Measurements from ENCODE around the gene PHLDB2. TPM values are rescaled to one million over a fixed set of nuclear protein-coding genes. Genes with fewer than 3 reads are reported as not detected.

PHLDB2 gene
- polyA plus RNA-seq, 2 of the 4 experiments (the other 2 are of a cell fraction), result 39.5 to 50.6 TPM

- POLR2A ChIA-PET, result no interaction called here
- DNase-seq (ENCODE audit: low read depth in 1 of 2, low spot score in 1 of 2) (no peak), FAIRE-seq (no peak), ATAC-seq (no peak)
- no peak overlapping the region for H3K4me2 ChIP-seq
- CTCF ChIA-PET, result interaction anchor here (9.6 to 12.2 kb wide), 2 partner anchors 16 to 33 kb away, joined by 113 to 189 read pairs; partner anchors contain the start of gene TAGLN3
- 90% methylated on average over 2 of the region's 2 CpGs for WGBS (ENCODE audit: missing lambda C conversion rate)
- no peak overlapping the region for H3K27ac ChIP-seq
- no peaks in the 10 kb centered on the region for H3K9me3 ChIP-seq
- 0 out of 3 replicates have a peak, but pooled peaks cover 5% of the 10 kb centered on the region for H3K4me1 ChIP-seq
- TF ChIP-seq ATOH8 (CRISPR knock-in tag; IDR thresholded peaks at IDR 0.05; ENCODE audit: low read depth) (no peak), RAD21 (conservative IDR thresholded peaks at IDR 0.05 in 1 of 2, IDR thresholded peaks at IDR 0.05 in 1 of 2) (no peak)
- H3K4me3 ChIP-seq, result no peak overlapping the region
Observed at GRCh38 chr3:112009670-112010069, 150.6 kb downstream of the PHLDB2 start.

- no peak for TF ChIP-seq CTCF (IDR thresholded peaks at IDR 0.05)
- TF ChIP-seq MAFK (IDR thresholded peaks at IDR 0.05; ENCODE audit: partially characterized antibody), result no peak
- TF ChIP-seq ELK1 (IDR thresholded peaks at IDR 0.05; ENCODE audit: low read depth, low read length), result no peak
- TF ChIP-seq TFCP2L1 (CRISPR knock-in tag; IDR thresholded peaks at IDR 0.05), result no peak
- no peak for TF ChIP-seq NFE2L2 (conservative IDR thresholded peaks at IDR 0.05; ENCODE audit: low read length)
- no peak for TF ChIP-seq MAZ (IDR thresholded peaks at IDR 0.05; ENCODE audit: borderline replicate concordance, low read depth, low read length)
- TF ChIP-seq USF2 (IDR thresholded peaks at IDR 0.05), result no peak
- DNase-seq (ENCODE audit: low read depth in 1 of 2, low spot score in 1 of 2) (no peak), FAIRE-seq (no peak), ATAC-seq (no peak)
- POLR2A ChIA-PET, result no interaction called here
- 85% methylated on average over 3 of the region's 3 CpGs for WGBS (ENCODE audit: missing lambda C conversion rate)
- H3K4me1 ChIP-seq, result 0 out of 3 replicates have a peak, but pooled peaks cover 5% of the 10 kb centered on the region
- CTCF ChIA-PET, result interaction anchor here (0.8 to 12.2 kb wide), 5 partner anchors 9 to 295 kb away, joined by 4 to 189 read pairs (median 6); partner anchors contain the start of gene TAGLN3
- no peaks in the 10 kb centered on the region for H3K9me3 ChIP-seq
- H3K27ac ChIP-seq, result no peak overlapping the region
- H3K4me2 ChIP-seq, result no peak overlapping the region
- no peak overlapping the region for H3K4me3 ChIP-seq
Observed at GRCh38 chr3:112010636-112011035, 151.6 kb downstream of the PHLDB2 start.

- TF ChIP-seq MYC (IDR thresholded peaks at IDR 0.05; ENCODE audit: borderline replicate concordance, low read length) (no peak), NR3C1 (IDR thresholded peaks at IDR 0.05) (no peak), EHMT2 (IDR thresholded peaks at IDR 0.05; ENCODE audit: low read depth) (no peak), RFX5 (IDR thresholded peaks at IDR 0.05) (no peak), EHF (CRISPR knock-in tag; IDR thresholded peaks at IDR 0.05) (no peak), NPAS2 (CRISPR knock-in tag; IDR thresholded peaks at IDR 0.05; ENCODE audit: borderline replicate concordance) (no peak), RNF2 (IDR thresholded peaks at IDR 0.05; ENCODE audit: borderline replicate concordance, low read depth) (no peak), ESRRA (IDR thresholded peaks at IDR 0.05; ENCODE audit: borderline replicate concordance, low read length) (no peak), FOXS1 (CRISPR knock-in tag; IDR thresholded peaks at IDR 0.05) (no peak), ZNF302 (CRISPR knock-in tag; IDR thresholded peaks at IDR 0.05) (no peak), HOXA7 (CRISPR knock-in tag; IDR thresholded peaks at IDR 0.05) (no peak), E2F6 (IDR thresholded peaks at IDR 0.05; ENCODE audit: borderline replicate concordance, low read depth) (no peak), KDM1A (IDR thresholded peaks at IDR 0.05; ENCODE audit: low read depth) (no peak), RAD21 (conservative IDR thresholded peaks at IDR 0.05 in 1 of 2, IDR thresholded peaks at IDR 0.05 in 1 of 2) (no peak), GATA3 (IDR thresholded peaks at IDR 0.05; ENCODE audit: borderline replicate concordance) (no peak), ZSCAN20 (CRISPR knock-in tag; IDR thresholded peaks at IDR 0.05) (no peak)
- Histone ChIP-seq H3K9me3 (no peaks in the 10 kb centered on the region), H3K27ac (0 out of 6 replicates have a peak overlapping the region, but pooled peaks of 1 of the 2 experiments have one; percentile 16), H3K4me3 (no peak overlapping the region), H3K4me1 (0 out of 3 replicates have a peak, but pooled peaks cover 5% of the 10 kb centered on the region), H3K4me2 (no peak overlapping the region)
- CTCF ChIA-PET, result interaction anchor here (1.0 to 12.2 kb wide), 4 partner anchors 10 to 296 kb away, joined by 4 to 189 read pairs (median 60); partner anchors contain the start of gene TAGLN3
- FAIRE-seq, result no peak
- DNase-seq (ENCODE audit: low read depth in 1 of 2, low spot score in 1 of 2), result no peak
- POLR2A ChIA-PET, result no interaction called here
- WGBS (ENCODE audit: missing lambda C conversion rate), result 64% methylated on average over 6 of the region's 6 CpGs
- ATAC-seq, result no peak
Observed at GRCh38 chr3:112011376-112011940, 152.4 kb downstream of the PHLDB2 start.
